DMS 273 (cell line): ENCODE measurements around the gene GTF2A1.
"Not testable (repeated sequence)": the region's sequence is repeated elsewhere in the genome, so short reads cannot be mapped to it uniquely, and the experiment has no call there.

Experiments
- DNase-seq: peaks from one replicate; lab custom pipeline; 2025; ENCODE audit not compliant: unreplicated experiment; lab: John Stamatoyannopoulos, UW

The GTF2A1 gene

DNA sequence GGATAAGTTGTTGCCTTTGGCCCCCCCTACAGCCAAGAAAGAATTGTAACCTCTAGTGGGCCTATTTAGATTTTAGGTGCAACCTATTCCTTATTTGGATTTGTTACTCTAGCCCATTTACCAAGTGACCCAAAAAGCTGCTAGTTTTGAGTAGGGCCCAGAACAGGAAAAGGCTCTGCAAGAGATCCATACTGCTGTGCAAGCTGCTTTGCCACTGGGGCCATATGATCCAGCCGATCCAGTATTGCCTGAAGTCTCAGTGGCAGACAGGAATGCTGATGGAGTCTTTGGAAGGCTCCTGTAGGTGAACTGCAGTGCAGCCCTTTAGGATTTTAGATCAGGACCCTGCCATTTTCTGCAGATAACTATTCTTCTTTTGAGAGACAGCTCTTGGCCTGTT is 12.9 kb upstream of the GTF2A1 start:
- no peak for DNase-seq

- no peak for DNase-seq
Measured at GRCh38 chr14:81231540-81231939, 10.8 kb upstream of the GTF2A1 start.

DNA sequence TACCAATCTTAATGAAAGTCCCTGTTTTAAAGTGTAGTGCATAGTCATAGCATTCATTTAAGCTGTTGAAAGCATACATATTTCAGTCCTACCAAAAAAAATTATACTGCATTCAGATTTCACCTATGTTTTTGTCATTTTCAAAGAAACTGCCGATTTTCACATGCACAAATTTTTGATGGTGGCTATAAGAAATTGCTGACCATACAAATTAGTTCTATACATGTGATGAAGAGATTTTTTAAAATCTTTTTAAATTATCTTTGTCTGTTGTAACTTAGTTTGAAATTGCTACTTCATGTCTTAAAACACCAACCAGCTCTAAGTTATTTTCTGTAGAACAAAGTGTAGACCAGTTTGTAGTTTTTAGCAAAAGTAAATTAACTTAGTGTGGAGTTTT is 3.5 kb upstream of the GTF2A1 start:
- no peak for DNase-seq

- DNase-seq = not testable (repeated sequence)
Measured at GRCh38 chr14:81223788-81224187, 3.0 kb upstream of the GTF2A1 start.

DNA sequence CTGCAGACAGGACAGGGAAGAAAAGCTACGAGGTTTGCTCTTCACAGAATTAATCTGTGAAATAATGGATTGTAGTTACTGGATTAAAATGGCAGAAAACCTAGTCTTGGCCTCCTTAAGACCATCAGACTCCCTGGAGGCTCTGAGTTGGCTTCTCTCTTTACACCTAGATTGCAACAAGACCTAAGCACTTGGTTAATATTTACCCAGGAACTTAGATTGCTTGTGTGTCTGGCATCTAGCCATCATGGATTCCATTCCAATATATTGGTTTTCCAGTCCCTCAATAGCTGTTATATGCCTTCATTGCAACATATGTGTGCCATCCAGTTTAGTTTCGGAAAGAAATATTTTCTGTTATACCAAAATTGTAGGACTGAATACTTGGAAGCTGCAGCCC is 1.9 kb upstream of the GTF2A1 start:
- DNase-seq = peak; percentile 9

- DNase-seq = no peak
Measured at GRCh38 chr14:81222126-81222525, 1.4 kb upstream of the GTF2A1 start.

- DNase-seq = peak; percentile 47
Measured at GRCh38 chr14:81221579-81222102, 882 bp upstream of the GTF2A1 start.

DNA sequence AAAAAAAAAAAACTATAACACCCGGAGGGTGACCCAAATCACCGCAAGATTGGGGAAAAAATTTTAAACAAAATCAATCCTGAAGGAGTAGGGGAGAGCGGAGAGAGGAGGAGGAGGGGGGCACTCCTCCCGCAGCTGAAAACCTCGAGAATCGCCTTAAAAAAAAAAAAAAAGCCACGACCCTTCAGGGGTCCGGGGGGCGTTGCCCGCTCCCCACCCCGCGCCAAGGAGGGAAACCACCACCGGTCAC is 254 bp downstream of the GTF2A1 start:
- DNase-seq = no peak

GRCh38 chr14:81219759-81220579 is 790 bp downstream of the GTF2A1 start:
- peak; percentile 73 for DNase-seq

- peak; percentile 99 for DNase-seq
Measured at GRCh38 chr14:81219210-81219758, 1.5 kb downstream of the GTF2A1 start.

DNA sequence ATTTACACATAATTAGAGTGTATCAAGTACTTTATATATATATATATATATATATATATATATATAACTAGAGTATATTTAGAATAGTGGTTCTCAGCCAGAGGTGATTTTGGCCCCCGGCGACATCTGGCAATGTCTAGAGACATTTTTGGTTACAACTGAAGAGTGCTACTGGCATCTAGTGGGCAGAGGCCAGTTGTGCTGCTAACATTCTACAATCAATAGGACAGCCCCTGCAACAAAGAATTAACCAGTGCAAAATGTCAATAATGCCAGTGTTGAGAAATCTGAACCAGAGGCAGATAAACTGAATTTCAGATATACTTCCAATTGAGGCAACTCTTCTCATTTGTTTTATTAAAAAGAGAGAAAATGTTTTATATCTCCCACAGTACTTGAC is 8.9 kb downstream of the GTF2A1 start:
- peak; percentile 68 for DNase-seq

DNA sequence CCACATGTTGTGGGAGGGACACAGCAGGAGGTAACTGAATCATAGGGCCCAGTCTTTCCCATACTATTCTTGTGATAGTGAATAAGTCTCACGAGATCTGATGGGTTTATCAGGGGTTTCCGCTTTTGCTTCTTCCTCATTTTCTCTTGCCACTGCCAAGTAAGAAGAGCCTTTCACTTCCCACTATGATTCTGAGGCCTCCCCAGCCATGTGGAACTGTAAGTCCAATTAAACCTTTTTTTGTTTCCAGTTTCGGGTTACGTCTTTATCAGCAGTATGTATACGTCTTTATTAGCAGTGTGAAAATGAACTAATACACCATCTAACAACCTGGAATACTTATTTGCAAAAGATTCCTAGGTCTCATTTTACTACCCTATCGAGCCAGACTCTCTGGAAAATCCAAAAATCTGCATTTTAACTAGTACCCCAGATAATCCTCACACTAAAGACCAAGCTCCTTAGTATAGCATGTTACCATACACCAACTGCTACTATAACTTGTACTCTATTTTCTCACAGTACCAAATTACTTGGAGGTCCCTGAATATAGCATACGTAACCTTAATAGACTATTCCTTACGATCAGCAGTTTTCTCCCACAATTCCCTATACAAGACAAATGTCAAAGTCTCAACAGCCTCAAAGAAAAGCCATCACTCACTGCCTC is 11.5 kb downstream of the GTF2A1 start:
- no peak for DNase-seq

GRCh38 chr14:81208489-81208888 is 12.3 kb downstream of the GTF2A1 start:
- DNase-seq = no peak

GRCh38 chr14:81206115-81206514 is 14.6 kb downstream of the GTF2A1 start:
- no peak for DNase-seq

DNA sequence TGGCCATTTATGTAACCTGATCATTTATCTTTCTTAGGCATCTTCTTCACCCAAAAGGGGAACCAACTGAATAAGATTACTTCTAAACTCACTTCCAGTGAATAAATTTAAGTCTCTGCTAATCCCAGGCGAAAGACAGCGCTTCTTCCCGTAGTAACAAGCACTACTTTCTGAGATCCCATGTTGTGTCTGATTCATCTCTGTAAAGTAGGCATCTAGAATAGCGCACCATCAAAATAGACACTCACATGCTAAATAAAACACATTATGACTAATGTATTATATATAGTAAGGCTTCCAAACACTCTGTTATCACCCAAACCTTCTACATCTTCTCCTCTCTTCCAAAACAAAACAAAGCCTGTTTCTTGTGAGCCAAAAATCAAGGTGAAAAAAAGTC is 15.1 kb downstream of the GTF2A1 start:
- no peak for DNase-seq

GRCh38 chr14:81200054-81200453 is 20.7 kb downstream of the GTF2A1 start:
- no peak for DNase-seq

- no peak for DNase-seq
Measured at GRCh38 chr14:81199084-81199483, 21.7 kb downstream of the GTF2A1 start.

DNA sequence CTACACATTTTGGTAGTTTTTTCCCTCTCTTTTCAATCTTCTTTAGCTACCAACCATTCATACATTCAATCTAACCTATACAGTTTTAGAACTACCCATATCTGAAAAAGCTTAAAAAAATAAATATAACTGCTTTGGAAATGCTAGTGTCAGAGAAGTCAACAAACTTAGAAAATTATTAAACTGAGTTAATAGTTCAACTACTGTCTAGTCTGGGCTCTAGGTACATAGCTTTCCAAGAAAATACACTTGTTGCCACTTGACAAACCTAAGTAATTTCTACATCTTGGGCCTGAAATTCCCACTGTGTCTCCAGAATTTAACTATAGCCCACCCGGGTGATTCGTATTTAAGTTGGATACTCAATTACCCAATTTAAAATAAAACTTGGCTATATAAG is 22.1 kb downstream of the GTF2A1 start:
- DNase-seq = no peak

GRCh38 chr14:81193924-81194633 is 26.7 kb downstream of the GTF2A1 start:
- DNase-seq = no peak

GRCh38 chr14:81192594-81192993 is 28.2 kb downstream of the GTF2A1 start:
- no peak for DNase-seq

- DNase-seq = no peak
Measured at GRCh38 chr14:81187832-81188522, 32.8 kb downstream of the GTF2A1 start.
